ENCODE measurements around the gene MAP3K5.

MAP3K5 gene

GRCh38 chr6:136535017-136535765 lies 257.1 kb downstream of the MAP3K5 start:
- DNase-seq: no peak

DNA sequence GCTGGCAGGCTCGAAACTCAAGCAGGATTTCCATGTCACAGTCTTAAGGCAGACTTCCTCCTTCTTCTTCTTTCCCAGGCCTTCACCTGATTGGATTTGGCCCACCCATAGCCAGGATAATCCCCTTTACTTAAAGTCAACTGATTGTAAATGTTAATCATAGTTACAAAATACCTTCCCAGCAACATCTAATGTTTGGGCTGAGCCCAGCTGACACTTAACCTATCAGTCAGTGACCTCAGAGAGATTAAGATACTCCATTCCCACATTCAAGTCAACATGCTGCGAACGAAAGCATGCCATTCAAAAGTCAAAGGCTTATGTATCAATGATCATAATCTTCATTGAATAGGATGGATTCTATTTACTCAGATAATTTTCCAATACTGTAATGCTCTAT lies 258.0 kb downstream of the MAP3K5 start:
- DNase-seq: no peak

DNA sequence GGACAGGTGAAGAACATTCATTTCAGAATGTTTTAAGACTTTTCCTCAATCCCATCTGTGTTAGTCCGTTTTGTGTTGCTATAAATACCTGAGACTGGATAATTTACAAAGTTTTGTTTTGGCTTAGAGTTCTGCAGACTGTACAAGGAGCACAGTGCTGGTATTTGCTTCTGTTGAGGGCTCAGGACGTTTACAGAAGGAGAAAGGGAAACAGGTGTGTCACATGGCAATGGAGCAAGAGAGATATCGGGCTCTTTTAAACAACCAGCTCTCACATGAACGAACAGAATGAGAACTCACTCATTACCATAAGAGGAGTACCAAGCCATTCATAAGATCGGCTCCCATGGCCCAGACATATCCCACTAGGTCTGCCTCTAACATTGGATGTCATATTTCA lies 258.8 kb downstream of the MAP3K5 start:
- no peak for DNase-seq

DNA sequence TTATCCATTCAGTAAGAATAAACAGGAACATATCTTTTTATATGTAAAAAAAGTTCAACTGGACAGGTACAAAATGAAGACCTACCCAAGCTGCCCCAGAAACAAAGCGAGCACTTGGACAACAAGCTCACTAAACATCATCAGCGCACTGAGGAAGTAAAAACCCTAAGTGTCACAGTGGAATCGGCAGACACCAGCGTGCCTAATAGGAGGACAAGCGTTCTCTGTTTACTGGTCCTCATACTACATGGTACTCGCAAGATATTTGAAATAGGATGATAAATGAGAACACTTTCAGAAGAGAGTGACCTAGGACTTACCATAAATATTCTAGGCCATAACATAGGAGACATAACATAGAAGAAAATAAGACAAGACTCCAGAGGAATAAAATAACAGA lies 260.2 kb downstream of the MAP3K5 start:
- no peak for DNase-seq

- DNase-seq: no peak
Measured at GRCh38 chr6:136529710-136530109, 262.6 kb downstream of the MAP3K5 start.

DNA sequence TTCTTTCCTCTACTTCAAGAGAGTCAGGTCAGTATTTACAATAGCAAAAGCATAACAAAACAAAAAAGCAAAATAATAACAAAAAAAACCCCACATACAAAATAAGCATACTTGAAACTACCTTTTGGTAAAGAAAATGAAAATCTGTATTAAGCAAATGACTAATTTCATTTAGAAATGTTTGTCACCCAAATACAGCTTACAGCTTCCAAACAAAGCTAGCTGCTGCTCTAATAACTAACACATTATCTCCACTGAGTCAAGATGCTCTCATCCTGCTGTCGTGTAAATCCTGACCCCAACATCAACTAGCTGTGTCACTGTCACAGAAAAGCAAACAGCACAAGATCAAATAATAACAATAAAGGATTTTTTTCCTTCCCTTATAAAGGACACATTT lies 263.8 kb downstream of the MAP3K5 start:
- DNase-seq: no peak

GRCh38 chr6:136527831-136528230 lies 264.4 kb downstream of the MAP3K5 start:
- DNase-seq: no peak

DNA sequence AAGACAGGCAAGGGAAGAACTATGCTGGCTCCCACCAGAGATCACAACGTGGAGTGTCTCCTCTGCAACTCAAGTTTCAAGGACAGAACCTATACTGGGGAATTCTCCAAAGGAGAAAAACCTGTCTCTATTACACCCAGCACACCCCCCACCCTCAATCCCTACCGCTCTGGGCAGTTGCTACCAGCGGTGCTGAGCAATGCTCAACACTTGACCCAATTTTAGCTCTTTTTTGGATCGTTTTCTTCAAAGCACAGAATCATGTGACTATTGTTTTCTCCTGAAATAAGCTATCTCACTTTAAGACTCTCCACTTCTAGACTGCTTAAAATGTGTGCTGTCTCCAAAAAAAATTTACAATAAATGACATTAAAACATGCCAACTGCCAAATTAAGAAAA lies 265.3 kb downstream of the MAP3K5 start:
- no peak for DNase-seq

DNA sequence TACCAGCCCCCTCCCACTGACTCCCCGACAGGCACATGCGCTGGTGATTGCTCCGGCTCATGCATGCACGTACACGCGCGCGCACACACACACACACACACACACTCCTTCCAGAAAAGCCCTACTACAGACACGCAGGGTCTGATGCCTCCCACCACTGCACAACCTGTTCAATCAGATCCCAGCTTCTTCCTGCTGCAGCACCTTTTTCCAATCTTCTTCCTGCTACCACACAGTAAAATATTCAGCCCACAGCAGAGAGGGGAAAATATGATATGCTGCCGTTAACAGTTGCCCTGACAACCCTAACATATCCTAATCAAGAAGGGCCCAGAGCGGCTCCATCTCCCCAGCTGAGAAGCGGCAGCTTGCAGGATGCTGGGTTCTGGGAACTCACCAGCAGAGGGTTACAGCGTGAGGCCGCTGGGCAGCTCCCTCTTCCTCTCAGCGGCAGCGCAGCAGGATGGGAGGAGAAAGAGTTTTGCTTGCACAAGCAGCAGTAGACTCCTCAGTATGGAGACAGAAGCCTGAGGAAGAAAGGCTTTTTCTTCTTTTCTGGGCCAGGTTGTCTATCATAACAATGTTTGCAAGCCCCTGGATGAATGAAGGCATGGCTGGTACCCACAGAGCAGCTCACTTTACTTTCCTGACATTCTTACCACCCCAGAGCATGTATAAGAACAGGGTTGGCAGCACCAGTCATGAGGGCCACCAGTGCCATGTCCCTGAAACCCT lies 265.9 kb downstream of the MAP3K5 start:
- DNase-seq: peak; percentile 24 to 36

- DNase-seq: no peak
Measured at GRCh38 chr6:136525586-136526195, 266.6 kb downstream of the MAP3K5 start.

GRCh38 chr6:136524936-136525413 lies 267.3 kb downstream of the MAP3K5 start:
- DNase-seq: no peak

DNA sequence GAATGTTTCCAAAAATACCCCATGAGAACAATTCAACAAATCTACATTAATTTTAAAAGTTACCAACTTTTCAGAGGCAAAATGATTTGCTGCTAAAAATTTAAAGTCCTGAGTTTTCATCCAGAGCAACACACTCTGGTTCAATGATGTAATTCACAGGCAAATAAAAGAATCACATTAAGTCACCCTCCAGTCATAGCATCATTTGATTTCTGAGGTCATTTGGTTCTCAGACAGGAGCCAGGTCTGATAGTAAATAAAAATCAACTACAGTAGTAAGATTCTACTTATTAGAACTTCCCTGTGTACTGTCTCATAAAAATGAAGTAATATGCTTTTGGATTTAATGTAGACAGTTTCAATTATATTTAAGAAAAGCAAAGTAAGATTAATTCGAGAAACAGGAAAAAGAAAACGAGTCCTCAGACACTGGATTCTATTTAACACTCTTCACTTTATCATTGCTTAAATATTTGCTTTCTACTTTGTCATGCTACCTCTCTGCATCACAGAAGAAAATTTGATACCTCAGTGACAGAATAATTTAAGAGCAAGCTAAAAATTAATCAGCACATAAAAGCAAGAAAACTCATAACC lies 267.8 kb downstream of the MAP3K5 start:
- no peak for DNase-seq

GRCh38 chr6:136523196-136523595 lies 269.1 kb downstream of the MAP3K5 start:
- no peak for DNase-seq

- no peak for DNase-seq
Measured at GRCh38 chr6:136522636-136523035, 269.6 kb downstream of the MAP3K5 start.

DNA sequence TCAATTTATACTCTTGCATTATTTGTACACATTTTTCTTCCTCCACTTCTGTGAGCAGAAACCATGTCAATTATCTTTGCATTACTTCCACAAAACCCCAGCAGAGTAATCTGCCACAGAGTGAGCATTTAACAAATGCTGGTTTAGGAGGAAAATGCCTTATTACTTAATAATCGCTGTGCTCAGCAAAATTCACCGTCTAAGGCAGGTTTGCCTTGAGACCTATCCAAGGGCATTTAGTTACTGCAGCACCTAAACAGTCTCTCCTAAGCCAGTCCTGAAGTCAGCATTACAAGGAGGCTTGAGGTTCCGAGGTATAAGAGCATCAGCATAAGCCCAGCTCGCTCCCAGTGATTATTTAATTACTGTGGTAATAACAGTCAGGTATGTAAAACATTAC lies 270.4 kb downstream of the MAP3K5 start:
- DNase-seq: no peak

GRCh38 chr6:136521427-136521826 lies 270.9 kb downstream of the MAP3K5 start:
- no peak for DNase-seq

DNA sequence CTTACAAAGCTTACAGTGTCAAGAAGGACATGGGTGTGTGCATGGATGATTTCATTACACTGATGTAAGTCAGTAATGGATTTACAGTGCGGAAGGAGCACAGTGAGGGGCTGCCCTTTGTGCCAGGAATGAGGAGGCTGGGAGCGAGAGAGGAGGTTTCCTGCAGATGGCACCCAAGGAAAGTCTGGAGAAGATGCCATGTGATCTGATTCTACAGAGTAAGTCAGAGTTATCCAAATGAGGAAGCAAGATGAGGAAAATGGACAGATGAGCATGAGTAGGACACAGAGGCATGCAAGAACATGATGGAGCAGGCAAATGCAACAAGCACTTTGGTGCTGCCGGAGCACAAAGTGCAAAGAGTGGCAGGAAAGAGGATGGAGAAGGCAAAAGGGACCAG lies 271.8 kb downstream of the MAP3K5 start:
- DNase-seq: no peak

GRCh38 chr6:136517582-136517981 lies 274.7 kb downstream of the MAP3K5 start:
- DNase-seq: no peak

- DNase-seq: no peak
Measured at GRCh38 chr6:136517002-136517401, 275.3 kb downstream of the MAP3K5 start.

GRCh38 chr6:136514591-136514990 lies 277.7 kb downstream of the MAP3K5 start:
- no peak for DNase-seq

DNA sequence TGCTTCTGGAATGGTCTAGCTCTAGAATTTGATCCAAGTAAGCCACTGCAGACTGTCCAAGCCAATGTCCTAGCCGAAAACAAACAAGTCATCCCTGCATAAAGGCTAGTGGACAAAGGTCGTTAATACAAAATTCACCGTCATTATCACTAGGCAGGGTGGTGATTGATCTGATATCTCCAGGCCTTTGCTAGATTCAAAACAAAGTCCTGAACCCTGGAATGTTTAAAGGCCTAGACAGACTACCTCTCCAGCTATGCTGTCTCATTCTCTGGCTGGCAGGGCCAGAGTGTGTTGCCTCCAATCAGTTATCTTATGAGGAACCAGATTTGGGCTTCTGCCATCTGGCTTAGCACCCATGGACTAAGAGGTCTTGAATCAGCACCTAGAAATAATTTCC lies 280.4 kb downstream of the MAP3K5 start:
- no peak for DNase-seq

DNA sequence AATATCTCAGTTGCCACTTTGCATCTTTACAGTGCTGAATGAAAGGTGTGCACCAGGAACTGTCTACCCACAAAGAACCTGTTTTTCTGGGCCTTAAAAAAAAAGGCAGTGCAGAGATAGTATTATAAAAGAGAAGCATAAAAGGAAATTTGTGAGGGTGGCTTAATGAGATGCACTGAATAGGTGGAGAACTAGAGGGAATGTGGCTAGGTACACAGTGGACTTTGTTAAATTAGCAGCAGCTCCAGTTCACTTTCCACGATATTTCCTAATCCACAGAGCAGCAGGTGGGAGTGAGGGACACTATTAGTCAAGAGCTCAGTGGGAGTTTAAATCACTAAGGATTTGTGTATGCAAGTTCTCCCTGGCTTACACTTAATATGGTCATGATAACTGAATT lies 280.9 kb downstream of the MAP3K5 start:
- DNase-seq: no peak

DNA sequence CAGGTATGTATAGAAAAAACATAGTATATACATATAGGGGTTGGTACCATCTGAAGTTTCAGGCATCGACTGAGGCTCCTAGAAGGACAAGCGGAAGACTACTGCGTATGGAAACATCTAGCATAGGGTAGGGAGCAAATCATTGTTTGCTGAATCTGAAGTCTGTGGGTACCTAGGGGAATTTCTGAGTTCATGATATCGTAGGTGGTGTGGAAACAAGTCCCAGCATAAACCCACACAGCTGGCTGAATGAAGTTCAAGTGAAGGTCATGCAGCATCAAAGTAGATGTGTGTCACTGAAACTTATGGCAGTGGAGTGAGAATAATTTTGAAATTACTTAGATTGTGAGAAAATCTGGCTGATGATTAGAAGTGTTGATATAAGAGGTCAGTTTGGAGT lies 281.5 kb downstream of the MAP3K5 start:
- peak in 1 of 2 experiments; percentile 14 for DNase-seq

DNA sequence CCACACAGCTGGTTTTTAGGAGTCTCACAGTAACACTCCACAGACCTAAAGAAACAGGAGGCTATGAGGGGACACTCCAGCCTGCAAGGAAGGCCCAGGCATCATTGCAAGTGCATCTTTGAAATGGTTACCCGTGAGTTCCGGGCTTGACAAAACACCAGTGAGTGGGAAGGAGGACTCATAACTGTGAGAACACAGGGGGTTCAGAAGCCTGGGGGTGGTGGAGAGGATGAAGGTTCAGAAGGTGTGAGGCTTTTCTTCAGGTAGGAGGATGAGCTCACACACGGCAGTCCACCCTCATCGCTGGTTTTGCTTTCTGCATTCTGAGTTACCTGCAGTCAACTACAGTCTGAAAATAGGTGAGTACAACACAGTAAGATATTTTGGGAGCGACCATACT lies 282.0 kb downstream of the MAP3K5 start:
- peak in 1 of 2 experiments; percentile 11 for DNase-seq

Data from activated CD4-positive, alpha-beta T cell treated with anti-CD3 and anti-CD28 coated beads, Interleukin-2, amount 50 U/mL, for 48 hours (primary cell).